H9 (cell line): ENCODE measurements around the gene C6orf15. TPM values are rescaled to one million over a fixed set of nuclear protein-coding genes. Genes with fewer than 3 reads are reported as not detected.

ENCODE experiments used
- DNase-seq: peaks from one replicate; pipeline ENCODE4 v3.0.0-alpha.2; 2017
- H2AFZ ChIP-seq: one replicate; pipeline ENCODE4 v1.6.1; 2013; ENCODE audit warnings: mild to moderate bottlenecking, low read length, control low read depth, moderate library complexity
- H2AK5ac ChIP-seq: 2 replicates; pipeline ENCODE4 v1.6.1; 2013; ENCODE audit warnings: low read length, control low read depth, mixed read lengths; ENCODE audit not compliant: insufficient read length
- H2BK120ac ChIP-seq: one replicate; pipeline ENCODE4 v1.6.1; 2013; ENCODE audit warnings: low read depth, mild to moderate bottlenecking, low read length, control low read depth, inconsistent platforms; ENCODE audit not compliant: poor library complexity, severe bottlenecking
- H2BK12ac ChIP-seq: 2 replicates; pipeline ENCODE4 v1.6.1; 2013; ENCODE audit warnings: low read length, control low read depth, mixed read lengths, low read depth; ENCODE audit not compliant: insufficient read length
- H2BK15ac ChIP-seq: 2 replicates; pipeline ENCODE4 v1.6.1; 2013; ENCODE audit warnings: low read depth, low read length, control low read depth
- H2BK20ac ChIP-seq: one replicate; pipeline ENCODE4 v1.6.1; 2013; ENCODE audit warnings: low read depth, mild to moderate bottlenecking, low read length, control low read depth, inconsistent platforms; ENCODE audit not compliant: poor library complexity, severe bottlenecking
- H2BK5ac ChIP-seq: 2 replicates; pipeline ENCODE4 v1.6.1; 2013; ENCODE audit warnings: low read length, control low read depth, mixed read lengths; ENCODE audit not compliant: insufficient read length
- H3K14ac ChIP-seq: 2 replicates; pipeline ENCODE4 v1.6.1; 2013; ENCODE audit warnings: low read length, control low read depth; ENCODE audit not compliant: insufficient read depth
- H3K18ac ChIP-seq: 2 replicates; pipeline ENCODE4 v1.6.1; 2013; ENCODE audit warnings: low read depth, mild to moderate bottlenecking, mixed read lengths, low read length, control low read depth; ENCODE audit not compliant: insufficient read length
- H3K23ac ChIP-seq: 2 replicates; pipeline ENCODE4 v1.6.1; 2013; ENCODE audit warnings: low read length, control low read depth, mixed read lengths, low read depth; ENCODE audit not compliant: insufficient read length
- H3K23me2 ChIP-seq: 2 replicates; pipeline ENCODE4 v1.6.1; 2013; ENCODE audit warnings: low read depth, mild to moderate bottlenecking, mixed read lengths, low read length, control low read depth; ENCODE audit not compliant: insufficient read length, poor library complexity, severe bottlenecking
- H3K27ac ChIP-seq: 2 replicates; pipeline ENCODE4 v1.5.1; 2013; ENCODE audit warnings: low read length, control low read depth, mixed read lengths, low read depth; ENCODE audit not compliant: insufficient read length
- H3K27me3 ChIP-seq: 2 replicates; pipeline ENCODE4 v1.6.1; 2013; ENCODE audit warnings: low read length, control low read depth, inconsistent platforms; ENCODE audit not compliant: insufficient read depth
- H3K4ac ChIP-seq: 2 replicates; pipeline ENCODE4 v1.6.1; 2013; ENCODE audit warnings: low read depth, mild to moderate bottlenecking, control low read depth, inconsistent platforms, low read length, moderate library complexity
- H3K4me1 ChIP-seq: 2 replicates; pipeline ENCODE4 v1.6.1; 2013; ENCODE audit warnings: low read length, control low read depth, inconsistent platforms; ENCODE audit not compliant: insufficient read depth
- H3K4me2 ChIP-seq: 2 replicates; pipeline ENCODE4 v1.6.1; 2013; ENCODE audit warnings: low read length, control low read depth, mixed read lengths; ENCODE audit not compliant: insufficient read length, insufficient read depth
- H3K56ac ChIP-seq: 2 replicates; pipeline ENCODE4 v1.6.1; 2013; ENCODE audit warnings: low read depth, mild to moderate bottlenecking, mixed read lengths, low read length, control low read depth; ENCODE audit not compliant: insufficient read length
- H3K79me1 ChIP-seq: 2 replicates; pipeline ENCODE4 v1.6.1; 2013; ENCODE audit warnings: low read depth, mild to moderate bottlenecking, moderate library complexity, low read length, control low read depth, inconsistent platforms; ENCODE audit not compliant: insufficient read depth, poor library complexity, severe bottlenecking
- H3K79me2 ChIP-seq: 2 replicates; pipeline ENCODE4 v1.6.1; 2013; ENCODE audit warnings: low read length, control low read depth, inconsistent platforms; ENCODE audit not compliant: insufficient read depth
- H3K9ac ChIP-seq: 2 replicates; pipeline ENCODE4 v1.6.1; 2013; ENCODE audit warnings: low read length, control low read depth, mixed read lengths; ENCODE audit not compliant: insufficient read length; ENCODE audit errors: extremely low read depth
- H3K9me3 ChIP-seq: one replicate; pipeline ENCODE4 v1.6.1; 2013; ENCODE audit warnings: low read depth, low read length, inconsistent platforms; ENCODE audit not compliant: control insufficient read depth
- H3T11ph ChIP-seq: one replicate; pipeline ENCODE4 v1.6.1; 2013; ENCODE audit warnings: mild to moderate bottlenecking, low read length, control low read depth, inconsistent platforms
- H4K20me1 ChIP-seq: one replicate; pipeline ENCODE4 v1.6.1; 2013; ENCODE audit not compliant: control insufficient read depth, insufficient read length, insufficient read depth
- H4K5ac ChIP-seq: 2 replicates; pipeline ENCODE4 v1.6.1; 2013; ENCODE audit warnings: low read depth, mild to moderate bottlenecking, mixed read lengths, low read length, control low read depth; ENCODE audit not compliant: insufficient read length
- H4K8ac ChIP-seq: replicated peaks from 2 replicates; pipeline ENCODE4 v1.6.1; 2013; ENCODE audit warnings: low read length, control low read depth, mixed read lengths, low read depth; ENCODE audit not compliant: insufficient read length
- H4K91ac ChIP-seq: 2 replicates; pipeline ENCODE4 v1.6.1; 2013; ENCODE audit warnings: low read depth, mild to moderate bottlenecking, moderate library complexity, mixed read lengths, low read length, control low read depth; ENCODE audit not compliant: insufficient read length
- H3K27ac Mint-ChIP-seq, 3 experiments: 2 replicates in 2 of 3; 3 replicates in 1 of 3; pipeline ENCODE4 v1.8.0; 2020 to 2021; ENCODE audit warnings: mixed read lengths in 3 of 3, mild to moderate bottlenecking in 1 of 3, moderate library complexity in 1 of 3
- H3K27me3 Mint-ChIP-seq: 2 replicates; pipeline ENCODE4 v1.8.0; 2021; ENCODE audit warnings: low read depth, mild to moderate bottlenecking, moderate library complexity, mixed read lengths
- H3K36me3 Mint-ChIP-seq, 3 experiments: 2 replicates in 2 of 3; 3 replicates in 1 of 3; pipeline ENCODE4 v1.8.0; 2020 to 2021; ENCODE audit warnings: low read depth in 3 of 3, mixed read lengths in 3 of 3; ENCODE audit not compliant: insufficient read depth in 1 of 3
- H3K4me1 Mint-ChIP-seq, 2 experiments: 2 replicates each; pipeline ENCODE4 v1.8.0; 2020; ENCODE audit warnings: mixed read lengths in 2 of 2
- H3K4me3 Mint-ChIP-seq, 2 experiments: 2 replicates in 1 of 2; 3 replicates in 1 of 2; pipeline ENCODE4 v1.8.0; 2020 to 2021; ENCODE audit warnings: mild to moderate bottlenecking in 2 of 2, mixed read lengths in 2 of 2, moderate library complexity in 1 of 2
- H3K9me3 Mint-ChIP-seq, 2 experiments: 2 replicates in 1 of 2; 3 replicates in 1 of 2; pipeline ENCODE4 v1.8.0; 2020; ENCODE audit warnings: mild to moderate bottlenecking in 2 of 2, mixed read lengths in 2 of 2, moderate library complexity in 1 of 2
- CTCF ChIP-seq: fragments of 200-600 bp; sonication (generic); conservative IDR thresholded peaks from 3 replicates; pipeline ENCODE4 v1.8.0; 2021; ENCODE audit warnings: antibody characterized with exemption, mild to moderate bottlenecking
- WGBS: extraction: QIAGEN DNeasy Blood & Tissue Kit; methylation state at CpG from one replicate; pipeline ENCODE4 v1.1.7; 2013; ENCODE audit warnings: missing lambda C conversion rate, low lambda C conversion rate, mixed read lengths; ENCODE audit not compliant: insufficient read length; ENCODE audit errors: extremely low coverage; 5-methylcytosine and 5-hydroxymethylcytosine counted together
- total RNA-seq: library from RNA; stranded (reverse); gene quantifications from 2 replicates; pipeline ENCODE4 v1.2.1, GENCODE V29; 2021

C6orf15 gene
- total RNA-seq, 1 experiment from 2014 or later = not detected

- no peak overlapping the region for H3K4me2 ChIP-seq
- no peak overlapping the region for H3K4ac ChIP-seq
- Mint-ChIP-seq H3K4me3 (no peak overlapping the region; a peak in 1 of 5 replicates), H3K27ac (no peak overlapping the region), H3K36me3 (no peaks in the 10 kb centered on the region), H3K4me1 (peaks cover 37 to 43% of the 10 kb centered on the region in 2 experiments), H3K27me3 (peaks cover 13% of the 10 kb centered on the region), H3K9me3 (no peaks in the 10 kb centered on the region; a peak in 1 of 5 replicates)
- H3K79me2 ChIP-seq = no peaks in the 10 kb centered on the region
- H3K56ac ChIP-seq = no peak overlapping the region
- no peak overlapping the region for H3T11ph ChIP-seq
- H2BK120ac ChIP-seq = no peak overlapping the region
- H3K4me1 ChIP-seq = no peaks in the 10 kb centered on the region
- no peak overlapping the region for H4K5ac ChIP-seq
- H2AK5ac ChIP-seq = no peak overlapping the region
- H2BK20ac ChIP-seq = no peak overlapping the region
- TF ChIP-seq CTCF = no peak
- no peaks in the 10 kb centered on the region for H3K9me3 ChIP-seq
- DNase-seq = no peak
- no peaks in the 10 kb centered on the region for H3K79me1 ChIP-seq
- H4K20me1 ChIP-seq = no peaks in the 10 kb centered on the region
- no peak overlapping the region for H3K18ac ChIP-seq
- H3K27me3 ChIP-seq = no peaks in the 10 kb centered on the region
- no CpG with 5 or more reads among the region's 16 CpGs for WGBS
- no peak overlapping the region for H2BK12ac ChIP-seq
- no peak overlapping the region for H2BK15ac ChIP-seq
- H4K91ac ChIP-seq = no peak overlapping the region
- no peaks in the 10 kb centered on the region for H3K23me2 ChIP-seq
- H3K27ac ChIP-seq = no peak overlapping the region
- no peak overlapping the region for H3K14ac ChIP-seq
- no peak overlapping the region for H4K8ac ChIP-seq
- no peak overlapping the region for H2BK5ac ChIP-seq
- no peak overlapping the region for H3K9ac ChIP-seq
- H3K23ac ChIP-seq = no peak overlapping the region
- H2AFZ ChIP-seq = no peak overlapping the region
Measured at GRCh38 chr6:31126396-31127175, 14.2 kb upstream of the C6orf15 start.
